Measurements from ENCODE around the gene ZNF699.
"Not testable (repeated sequence)": the region's sequence is repeated elsewhere in the genome, so short reads cannot be mapped to it uniquely, and the experiment has no call there.

ZNF699 gene

GRCh38 chr19:9309139-9309973 lies at the start of gene ZNF699:
Gene ZNF699 (minus strand): TSS chr19:9309838. CDS start chr19:9305119, 4,719 bp downstream.
- peak; percentile 97 for DNase-seq

- no peak for DNase-seq
Measured at GRCh38 chr19:9354651-9355050, 45.0 kb upstream of the ZNF699 start.

- no peak for DNase-seq
Measured at GRCh38 chr19:9353011-9353410, 43.4 kb upstream of the ZNF699 start.

GRCh38 chr19:9352505-9352904 lies 42.9 kb upstream of the ZNF699 start:
- DNase-seq = no peak

- no peak for DNase-seq
Measured at GRCh38 chr19:9348671-9349070, 39.0 kb upstream of the ZNF699 start.

GRCh38 chr19:9348253-9348652 lies 38.6 kb upstream of the ZNF699 start:
- no peak for DNase-seq

- DNase-seq = no peak
Measured at GRCh38 chr19:9345005-9345404, 35.4 kb upstream of the ZNF699 start.

- DNase-seq = peak; percentile 14
Measured at GRCh38 chr19:9342610-9343304, 33.1 kb upstream of the ZNF699 start.

GRCh38 chr19:9329999-9330398 lies 20.4 kb upstream of the ZNF699 start:
- DNase-seq = no peak

GRCh38 chr19:9324584-9324962 lies 14.9 kb upstream of the ZNF699 start:
- no peak for DNase-seq

GRCh38 chr19:9323919-9324583 lies 14.4 kb upstream of the ZNF699 start, which contains the start of gene ZNF559:
Gene ZNF559 (plus strand): TSS chr19:9324179. CDS start chr19:9338550, 14,371 bp downstream.
- DNase-seq = peak; percentile 95

GRCh38 chr19:9323557-9323918 lies 13.9 kb upstream of the ZNF699 start:
- DNase-seq = peak; percentile 89

- not testable (repeated sequence) for DNase-seq
Measured at GRCh38 chr19:9322201-9322600, 12.6 kb upstream of the ZNF699 start.

GRCh38 chr19:9321756-9322155 lies 12.1 kb upstream of the ZNF699 start:
- not testable (repeated sequence) for DNase-seq

GRCh38 chr19:9321338-9321737 lies 11.7 kb upstream of the ZNF699 start:
- no peak for DNase-seq

- DNase-seq = no peak
Measured at GRCh38 chr19:9313756-9314155, 4.1 kb upstream of the ZNF699 start.

- peak; percentile 96 for DNase-seq
Measured at GRCh38 chr19:9309974-9310446, 372 bp upstream of the ZNF699 start.

- no peak for DNase-seq
Measured at GRCh38 chr19:9308091-9308770, 1.4 kb downstream of the ZNF699 start.

GRCh38 chr19:9306443-9306842 lies 3.2 kb downstream of the ZNF699 start:
- no peak for DNase-seq

GRCh38 chr19:9296336-9296735 lies 13.3 kb downstream of the ZNF699 start:
- no peak for DNase-seq

- no peak for DNase-seq
Measured at GRCh38 chr19:9295411-9295849, 14.2 kb downstream of the ZNF699 start.

- no peak for DNase-seq
Measured at GRCh38 chr19:9289231-9289884, 20.3 kb downstream of the ZNF699 start.
